IPS-11a (cell line): ENCODE measurements around the gene RIPK4.

ENCODE experiments used
- H3K4me3 ChIP-seq: one replicate; pipeline ENCODE4 v1.5.1; 2013; ENCODE audit warnings: low read depth, low read length, control low read depth

The RIPK4 gene

DNA sequence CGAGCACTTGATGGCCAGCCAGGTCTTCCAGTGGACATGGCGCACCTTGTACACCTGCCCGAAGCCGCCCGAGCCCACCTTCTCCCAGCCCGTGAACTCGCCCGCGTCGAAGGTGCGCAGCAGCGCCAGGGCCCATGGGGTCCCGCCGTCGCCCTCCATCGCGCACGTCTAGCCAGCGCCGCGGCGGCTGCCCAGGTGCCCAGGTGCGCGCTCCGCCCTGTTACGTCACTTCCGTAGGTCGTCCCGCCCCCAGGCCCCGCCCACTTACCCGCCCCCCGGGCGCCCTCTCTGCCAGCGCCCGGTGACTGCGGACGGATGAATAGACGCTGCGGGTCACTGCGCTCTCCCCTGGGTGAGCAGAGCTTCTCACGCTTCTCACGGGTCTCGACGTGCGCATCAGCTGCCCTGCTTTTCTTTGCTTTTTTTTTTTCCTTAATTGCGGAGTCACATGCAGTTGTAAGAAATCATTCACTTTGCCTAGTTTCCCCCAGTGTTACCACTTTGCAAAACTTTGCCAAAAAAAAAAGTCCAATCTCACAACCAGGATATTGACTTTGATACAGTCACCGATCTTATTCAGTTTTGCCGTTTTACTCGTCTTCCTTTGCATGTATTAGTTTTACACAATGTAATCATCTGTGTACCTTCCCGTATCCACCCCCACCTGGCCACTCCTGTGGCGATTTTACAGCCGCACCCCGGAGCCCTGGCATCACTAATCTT is at the start of gene RIPK4:
TSS of gene RIPK4 (minus strand) at position 170 of the 723 bp plus-strand sequence. CDS start at position 159, 11 bp downstream.
- H3K4me3 ChIP-seq = peak within 1 kb of the TSS; percentile 50

DNA sequence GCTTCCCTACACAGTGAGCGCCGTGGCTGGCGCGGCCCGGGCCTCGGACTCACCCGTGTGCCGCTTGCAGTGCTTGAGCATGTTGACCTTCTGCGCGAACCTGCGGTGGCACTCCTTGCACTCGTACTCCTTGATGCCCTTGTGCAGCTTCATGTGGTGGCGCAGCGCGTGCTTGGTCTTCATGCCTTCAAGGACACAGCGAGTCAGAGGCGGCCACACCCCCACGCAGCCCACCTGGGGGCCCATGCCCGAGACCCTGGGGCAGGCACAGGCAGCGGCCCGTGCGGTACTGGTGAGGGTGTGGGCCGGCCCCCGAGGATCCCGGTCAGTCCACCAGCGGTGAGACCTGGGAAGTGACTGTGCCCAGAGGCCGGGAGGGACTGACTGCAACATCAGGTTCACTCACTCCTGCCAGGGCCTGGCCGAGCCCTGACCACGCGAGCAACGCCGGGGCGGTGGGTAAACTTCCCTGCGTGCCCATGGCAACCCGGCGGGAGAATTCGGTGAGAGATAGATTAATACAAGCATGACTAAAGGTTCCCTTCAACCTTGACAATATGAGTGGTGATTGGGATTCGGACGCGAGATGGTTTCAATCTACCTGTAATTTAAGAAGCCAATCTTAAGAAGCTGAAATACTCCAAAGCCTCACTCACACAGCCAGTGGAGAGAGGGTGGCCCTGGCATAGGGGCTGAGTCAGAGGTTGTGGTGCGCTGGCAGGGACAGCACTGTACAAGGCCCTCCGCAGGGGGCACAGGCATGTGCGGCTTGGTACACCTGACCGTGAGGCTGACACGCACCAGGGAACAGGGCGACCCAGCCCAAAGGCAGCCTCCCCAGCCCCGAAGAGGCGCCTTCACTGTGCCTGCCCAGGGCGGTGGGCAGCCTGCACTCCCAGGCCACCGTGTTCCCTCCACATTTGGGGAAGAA is 49.1 kb upstream of the RIPK4 start:
- no peak overlapping the region for H3K4me3 ChIP-seq

DNA sequence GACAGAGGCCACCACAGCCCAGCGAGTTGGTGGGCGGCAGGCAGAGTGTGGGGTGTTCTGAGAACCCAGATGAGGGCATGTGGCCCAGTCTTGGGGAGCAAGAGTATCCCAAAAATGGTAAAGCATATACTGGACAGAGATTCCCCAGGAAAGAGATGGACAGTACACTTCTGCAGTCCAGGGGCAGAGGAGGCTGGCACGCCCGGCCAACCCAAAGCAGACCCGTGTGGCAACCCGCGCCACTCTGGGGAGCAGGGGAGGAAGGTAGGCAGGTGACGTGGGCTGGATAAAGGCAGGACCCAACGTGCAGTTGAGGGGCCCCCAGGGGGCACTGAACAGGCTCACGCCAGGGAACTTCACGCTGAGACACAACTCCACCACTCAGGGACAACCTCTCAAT is 46.4 kb upstream of the RIPK4 start:
- H3K4me3 ChIP-seq = no peak overlapping the region

DNA sequence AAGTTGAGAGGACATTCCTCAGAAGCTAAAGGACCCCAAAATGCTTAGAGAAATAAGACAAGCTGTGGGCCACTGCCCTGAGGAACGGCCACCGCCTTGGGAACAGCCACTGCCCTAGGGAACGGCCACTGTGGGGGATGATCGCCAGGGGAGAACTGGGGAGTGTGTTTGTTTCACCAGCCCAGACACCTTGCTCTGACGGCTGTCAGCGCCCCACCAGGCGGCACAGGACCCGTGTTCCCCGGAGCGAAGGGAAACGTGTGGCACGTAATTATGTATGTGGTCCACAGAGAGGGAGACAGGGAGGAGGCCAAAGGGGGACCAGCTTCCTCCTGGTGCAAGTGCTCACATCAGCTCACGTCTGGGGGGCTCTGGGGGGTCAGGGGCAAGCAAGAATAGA is 45.8 kb upstream of the RIPK4 start:
- no peak overlapping the region for H3K4me3 ChIP-seq

DNA sequence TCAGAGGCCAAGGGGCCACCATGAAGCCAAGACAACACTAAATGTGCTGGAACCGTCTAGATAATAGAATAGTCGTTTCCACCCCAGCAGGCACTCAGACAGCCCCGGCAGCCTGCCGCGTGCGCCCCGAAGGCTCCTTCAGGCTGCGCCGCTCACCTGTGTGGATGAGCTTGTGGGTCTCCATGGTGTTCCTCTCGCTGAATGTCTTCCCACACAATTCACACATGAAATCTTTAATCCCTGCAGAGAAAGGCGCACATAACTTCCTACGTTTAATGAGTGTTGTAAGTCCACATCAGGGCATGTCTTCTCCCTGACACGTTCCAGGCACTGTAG is 43.7 kb upstream of the RIPK4 start:
- no peak overlapping the region for H3K4me3 ChIP-seq

DNA sequence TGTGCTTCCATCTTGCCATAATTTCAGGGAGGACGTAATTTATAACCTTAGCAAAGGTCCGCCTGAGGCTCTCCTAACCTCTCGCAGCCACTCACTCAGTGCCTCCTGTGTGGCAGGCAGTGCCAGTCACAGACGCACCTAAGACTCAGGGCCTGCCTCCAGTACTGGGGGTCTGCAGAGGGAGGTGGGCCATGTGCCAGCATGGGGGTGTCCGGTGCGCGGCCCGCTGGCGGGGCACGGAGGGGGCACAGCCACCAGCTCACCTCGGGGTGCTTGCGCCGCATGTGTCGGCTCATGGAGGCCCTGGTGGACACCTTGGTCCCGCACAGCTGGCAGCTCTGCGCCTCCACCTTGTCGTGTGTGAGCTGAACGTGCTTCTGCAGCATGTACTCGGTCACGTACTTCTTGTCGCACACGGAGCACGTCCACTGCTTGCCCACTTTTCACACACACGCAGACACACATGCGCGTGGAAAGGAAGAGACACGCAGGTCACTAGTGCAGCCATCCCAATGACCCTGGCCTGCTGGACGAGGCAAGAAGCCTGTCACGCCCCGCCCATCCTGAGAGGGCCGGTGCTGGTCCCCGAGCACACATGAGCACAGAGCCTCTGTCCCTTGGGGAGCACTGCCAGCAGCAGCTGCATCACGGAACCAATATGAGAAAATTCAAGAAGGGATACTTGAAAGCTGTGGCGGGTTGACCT is 43.2 kb upstream of the RIPK4 start:
- H3K4me3 ChIP-seq = no peak overlapping the region

DNA sequence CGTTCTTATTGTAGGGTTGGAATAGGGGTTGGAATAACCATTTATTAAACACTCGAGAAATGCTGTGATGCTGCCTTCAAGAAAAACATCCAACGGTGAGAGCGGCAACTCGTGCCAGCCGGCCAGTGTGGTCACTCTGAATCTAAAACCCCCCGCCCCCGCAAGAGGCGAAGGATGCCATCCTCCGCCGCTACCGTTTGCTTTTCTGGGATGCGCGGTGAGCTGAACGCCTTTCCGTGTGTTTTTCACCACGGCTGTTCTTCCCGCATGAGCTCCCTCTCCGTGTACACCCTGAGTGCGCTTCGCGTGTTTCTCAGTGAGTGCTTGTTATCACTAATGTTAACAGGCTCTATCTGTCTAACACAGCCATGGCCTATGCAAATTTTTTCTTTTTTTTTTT is 42.0 kb upstream of the RIPK4 start:
- H3K4me3 ChIP-seq = no peak overlapping the region

DNA sequence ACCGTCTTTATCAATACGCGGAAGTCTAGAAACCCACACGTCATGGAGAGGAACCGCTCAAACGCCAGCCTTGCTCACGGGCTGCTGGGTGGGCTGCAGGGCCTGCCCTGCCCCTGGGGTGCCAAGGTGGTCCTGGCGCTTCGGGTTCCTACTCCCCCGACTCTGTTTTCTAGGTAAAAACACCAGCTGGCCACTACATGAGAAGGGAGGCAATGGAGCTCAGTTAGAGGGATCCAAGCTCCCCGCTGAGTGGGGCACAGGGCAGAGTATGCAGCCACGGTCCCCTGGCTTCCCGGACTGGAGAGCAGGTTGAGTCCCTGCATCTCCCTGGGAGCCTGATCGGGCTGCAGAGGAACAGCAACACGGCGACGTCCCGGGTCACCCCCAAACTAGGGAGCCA is 41.2 kb upstream of the RIPK4 start:
- no peak overlapping the region for H3K4me3 ChIP-seq

DNA sequence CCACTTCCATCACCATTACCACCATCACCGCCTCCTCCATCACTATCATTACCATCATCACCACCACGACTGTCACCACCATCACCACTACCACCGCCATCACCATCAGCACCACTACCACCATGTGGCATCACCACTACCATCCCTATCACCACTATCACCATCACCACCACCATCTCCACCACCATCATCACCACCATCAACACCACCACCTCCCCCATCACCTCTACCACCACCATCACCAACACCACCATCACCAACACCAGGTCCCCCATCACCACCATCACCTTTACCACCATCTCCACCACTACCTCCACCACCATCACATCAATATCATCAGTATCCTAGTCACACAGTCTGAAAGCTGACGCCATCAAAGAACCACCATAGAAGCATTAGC is 39.9 kb upstream of the RIPK4 start:
- no peak overlapping the region for H3K4me3 ChIP-seq

DNA sequence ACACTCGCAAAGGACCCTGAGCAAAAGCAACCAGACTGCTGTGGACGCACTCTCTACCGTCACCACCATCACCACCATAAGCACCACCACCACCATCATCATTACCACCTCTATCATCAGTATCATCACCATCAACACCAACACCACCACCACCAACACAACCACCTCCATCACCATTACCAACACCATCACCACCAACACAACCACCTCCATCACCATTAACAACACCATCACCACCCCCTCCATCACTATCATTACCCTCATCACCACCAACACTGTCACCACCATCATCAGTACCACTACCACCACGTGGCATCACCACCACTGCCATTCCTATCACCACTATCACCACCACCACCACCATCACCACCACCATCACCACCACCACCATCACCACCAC is 38.8 kb upstream of the RIPK4 start:
- H3K4me3 ChIP-seq = no peak overlapping the region

DNA sequence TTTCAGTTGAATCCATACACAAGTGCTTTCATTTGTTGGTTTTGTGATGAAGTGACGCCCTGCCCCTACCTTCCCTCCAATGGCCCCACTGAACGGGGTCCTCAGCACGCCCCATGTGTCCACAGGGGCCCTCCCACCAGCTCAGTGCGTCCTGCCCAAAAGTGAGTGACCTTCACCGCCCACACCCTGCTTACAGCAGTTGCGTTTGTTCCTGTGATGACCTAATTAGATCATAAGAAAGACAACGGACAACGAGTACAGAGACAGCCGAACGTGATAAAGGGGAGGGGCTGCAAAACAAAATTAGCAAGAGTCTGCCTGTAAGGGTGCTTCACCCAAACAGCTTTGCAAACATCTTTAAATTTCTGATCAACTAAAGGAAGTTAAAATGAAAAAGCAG is 38.2 kb upstream of the RIPK4 start:
- no peak overlapping the region for H3K4me3 ChIP-seq

DNA sequence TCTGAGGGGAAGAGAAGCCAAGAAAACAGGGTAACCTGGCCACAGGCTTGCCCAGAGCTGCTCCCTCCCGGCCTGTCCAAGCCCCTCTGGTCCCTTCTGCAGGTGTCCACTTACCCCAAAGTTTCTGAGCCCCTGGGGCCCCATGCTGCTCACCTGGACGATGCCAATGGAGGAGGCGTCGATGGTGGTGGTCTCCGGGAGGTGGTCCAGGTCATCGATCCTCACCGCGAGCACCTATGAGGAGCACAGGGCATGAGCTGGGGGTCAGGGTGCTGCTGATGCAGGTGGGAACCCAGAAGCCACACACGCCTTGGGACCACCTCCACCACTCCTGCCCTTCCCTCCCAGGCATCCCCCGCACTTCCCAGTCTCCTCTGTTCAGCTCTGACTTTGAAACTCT is 37.5 kb upstream of the RIPK4 start:
- H3K4me3 ChIP-seq = no peak overlapping the region

DNA sequence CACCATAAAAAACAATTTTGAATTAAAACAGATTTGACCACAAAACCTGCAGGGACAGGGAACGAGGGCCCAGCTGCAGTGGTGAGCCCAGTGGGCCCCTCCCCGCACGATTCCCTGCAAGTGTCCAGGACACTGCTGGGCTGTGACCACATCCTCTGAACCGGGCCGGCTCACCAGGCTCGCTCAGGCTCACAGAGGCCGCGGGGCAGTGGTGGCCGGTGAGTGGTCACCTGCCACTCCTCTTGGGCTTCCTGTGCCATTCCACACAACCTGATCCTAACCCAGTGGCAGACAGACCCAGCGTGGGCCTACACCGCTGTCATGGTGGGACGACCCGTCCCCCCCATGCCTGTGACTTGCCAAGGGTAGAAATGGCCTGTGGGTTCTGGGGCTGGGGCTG is 36.5 kb upstream of the RIPK4 start:
- H3K4me3 ChIP-seq = no peak overlapping the region

DNA sequence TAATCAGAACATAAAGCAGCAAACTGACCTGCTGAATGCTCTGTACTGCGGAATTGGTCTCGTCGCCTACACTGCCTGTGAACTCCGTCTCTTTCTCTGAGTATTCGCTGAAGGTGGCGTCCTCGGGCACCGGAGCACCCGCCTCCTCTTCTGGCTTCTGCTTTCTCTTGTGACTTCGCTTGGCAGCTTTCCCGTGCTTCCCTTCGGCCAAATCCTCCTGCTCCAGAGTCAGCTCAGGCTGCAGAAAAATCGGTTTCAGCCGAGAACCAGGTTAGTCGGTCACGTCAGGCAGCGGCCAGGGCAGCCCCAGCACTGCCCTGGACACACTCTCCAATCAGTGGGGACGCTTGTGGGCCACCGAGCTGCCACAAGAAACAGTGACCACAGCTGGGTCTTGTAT is 35.8 kb upstream of the RIPK4 start:
- no peak overlapping the region for H3K4me3 ChIP-seq

DNA sequence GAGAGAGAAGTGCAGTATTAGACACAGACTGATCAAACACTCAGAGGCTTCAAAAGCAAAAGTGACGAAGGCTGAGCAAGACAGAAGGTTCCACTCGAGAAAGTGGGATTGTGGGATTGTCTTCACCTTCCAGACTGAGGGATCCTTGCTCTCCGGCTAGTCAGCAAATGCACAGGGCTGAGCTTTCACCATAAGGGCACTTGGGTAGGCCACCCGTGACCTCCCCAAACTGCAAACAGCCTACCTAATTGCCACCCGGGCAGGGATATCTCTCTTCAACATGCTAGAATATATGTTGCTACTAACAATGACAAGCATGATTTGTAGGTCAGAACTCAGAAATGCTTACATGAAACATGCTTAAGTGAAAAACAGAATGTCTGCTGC is 35.3 kb upstream of the RIPK4 start:
- H3K4me3 ChIP-seq = no peak overlapping the region

DNA sequence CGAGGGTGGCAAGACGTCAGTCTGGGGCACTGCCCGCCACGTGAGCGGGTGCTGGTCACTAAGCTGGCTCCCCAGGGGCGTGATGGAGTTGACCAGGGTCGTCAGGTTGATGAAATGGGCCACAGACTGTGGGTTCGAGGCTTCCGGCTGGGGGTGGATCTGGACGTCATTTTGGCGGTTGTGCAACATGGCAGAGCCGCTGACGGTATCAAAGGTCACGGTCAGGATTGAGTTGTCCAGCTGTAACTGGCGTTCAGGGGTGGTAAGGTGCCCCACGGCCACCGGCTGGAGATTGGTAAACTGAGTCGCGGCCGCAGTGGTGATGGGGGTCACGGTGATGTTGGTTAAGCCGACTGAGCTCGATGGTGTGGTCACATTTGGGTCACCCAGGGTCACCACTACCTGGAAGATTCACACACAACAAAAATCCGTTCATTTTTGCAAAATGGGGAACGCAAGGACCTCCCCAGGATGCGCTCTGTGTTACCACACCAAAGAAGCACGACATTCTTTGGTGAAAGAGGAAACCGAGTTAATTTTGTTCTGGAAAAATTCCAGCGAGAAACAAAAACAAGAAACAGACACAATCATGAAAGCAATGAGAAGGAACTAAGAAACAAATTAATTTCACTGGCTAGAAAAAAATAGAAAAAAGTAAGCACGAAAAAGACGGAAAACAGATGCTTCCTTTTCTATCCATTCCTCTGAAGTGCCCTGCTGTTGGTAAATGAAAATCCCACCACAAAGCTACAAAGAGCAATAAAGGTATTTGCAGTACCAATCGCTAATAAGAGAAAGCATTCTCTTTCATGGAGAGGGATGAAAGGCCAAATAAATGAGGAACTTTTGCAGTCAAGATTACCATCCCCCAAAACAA is 34.7 kb upstream of the RIPK4 start:
- no peak overlapping the region for H3K4me3 ChIP-seq

DNA sequence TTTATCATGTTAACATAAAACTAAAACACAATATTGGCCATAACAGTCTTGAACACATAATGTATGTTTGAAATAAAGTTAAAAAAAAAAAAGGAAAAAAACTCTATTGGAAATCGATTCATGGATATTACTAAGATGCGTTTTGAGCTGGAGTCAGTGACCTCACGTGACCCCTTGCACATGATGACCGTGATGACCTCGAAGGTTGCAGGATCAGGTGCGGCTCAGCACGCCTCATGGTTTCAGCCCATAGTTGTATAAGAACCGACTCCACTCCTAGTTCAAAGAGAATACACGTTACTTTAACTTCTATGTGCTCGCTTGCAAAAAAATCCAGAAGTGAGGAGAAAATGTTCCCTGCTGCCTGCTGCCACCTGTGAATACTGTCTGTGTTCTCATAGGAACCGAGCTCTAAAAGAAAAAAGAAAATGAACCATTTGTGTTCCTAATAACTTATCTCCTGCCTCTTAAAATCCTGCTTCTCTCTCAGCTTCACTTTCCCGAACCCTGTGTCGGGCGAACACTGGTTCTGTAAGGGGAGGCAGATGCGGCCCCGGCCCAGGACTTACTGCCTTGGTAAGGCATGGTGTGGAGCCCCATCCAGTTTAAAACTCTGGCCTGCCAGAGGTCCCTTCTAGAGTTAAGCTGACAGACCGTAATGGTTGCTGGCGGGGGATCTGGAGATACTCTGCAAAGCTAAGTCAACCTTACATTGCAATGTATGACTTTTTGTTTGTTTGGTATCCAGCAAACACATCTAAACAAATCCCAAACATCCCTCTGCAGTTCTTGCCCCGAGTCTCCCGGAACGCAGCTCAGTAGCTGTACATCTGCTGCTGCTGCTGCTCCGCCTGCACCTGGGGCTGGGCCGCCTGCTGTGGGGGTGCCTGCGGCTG is 33.8 kb upstream of the RIPK4 start:
- no peak overlapping the region for H3K4me3 ChIP-seq

DNA sequence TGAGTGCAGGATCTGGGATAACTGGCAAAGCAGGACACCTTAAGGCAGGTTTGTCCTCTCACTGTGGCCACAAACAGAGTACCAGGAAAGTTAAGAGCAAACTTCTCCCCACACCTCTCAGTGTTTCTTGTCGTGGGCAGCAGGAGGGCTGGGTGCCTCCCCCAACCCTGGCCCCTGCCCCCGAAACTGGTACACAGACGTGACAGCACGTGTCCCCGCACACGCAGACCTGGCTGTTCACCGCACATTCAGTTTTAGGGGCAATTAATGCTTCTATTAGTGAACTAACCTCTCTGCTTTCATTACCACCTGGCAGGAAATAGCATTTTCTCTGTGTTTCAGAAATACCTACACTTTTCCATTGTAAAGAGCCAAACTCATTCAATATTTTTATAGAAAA is 32.9 kb upstream of the RIPK4 start:
- no peak overlapping the region for H3K4me3 ChIP-seq

DNA sequence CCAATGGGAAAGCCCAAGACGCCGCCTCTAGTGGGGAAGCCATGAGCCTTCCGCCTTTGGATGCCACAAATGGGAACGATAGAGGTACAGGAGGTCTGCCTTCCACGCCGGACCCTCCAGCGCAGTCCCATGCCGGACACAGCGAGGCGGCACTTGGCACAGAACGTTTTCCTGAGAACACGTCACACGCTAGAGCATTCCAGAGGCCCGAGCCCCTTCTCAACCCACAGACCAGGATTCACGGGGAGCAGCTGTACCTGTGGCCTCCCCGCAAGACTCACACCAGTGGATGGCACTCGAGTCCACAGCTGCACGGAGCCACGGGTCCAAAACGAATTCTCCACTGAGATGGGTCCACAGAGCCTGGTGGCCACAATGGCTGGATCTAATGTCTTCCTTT is 31.5 kb upstream of the RIPK4 start:
- H3K4me3 ChIP-seq = no peak overlapping the region
